ENCODE data around the gene NDC1.
"Not testable (repeated sequence)": the region's sequence is repeated elsewhere in the genome, so short reads cannot be mapped to it uniquely, and the experiment has no call there.

Gene NDC1, protein sequence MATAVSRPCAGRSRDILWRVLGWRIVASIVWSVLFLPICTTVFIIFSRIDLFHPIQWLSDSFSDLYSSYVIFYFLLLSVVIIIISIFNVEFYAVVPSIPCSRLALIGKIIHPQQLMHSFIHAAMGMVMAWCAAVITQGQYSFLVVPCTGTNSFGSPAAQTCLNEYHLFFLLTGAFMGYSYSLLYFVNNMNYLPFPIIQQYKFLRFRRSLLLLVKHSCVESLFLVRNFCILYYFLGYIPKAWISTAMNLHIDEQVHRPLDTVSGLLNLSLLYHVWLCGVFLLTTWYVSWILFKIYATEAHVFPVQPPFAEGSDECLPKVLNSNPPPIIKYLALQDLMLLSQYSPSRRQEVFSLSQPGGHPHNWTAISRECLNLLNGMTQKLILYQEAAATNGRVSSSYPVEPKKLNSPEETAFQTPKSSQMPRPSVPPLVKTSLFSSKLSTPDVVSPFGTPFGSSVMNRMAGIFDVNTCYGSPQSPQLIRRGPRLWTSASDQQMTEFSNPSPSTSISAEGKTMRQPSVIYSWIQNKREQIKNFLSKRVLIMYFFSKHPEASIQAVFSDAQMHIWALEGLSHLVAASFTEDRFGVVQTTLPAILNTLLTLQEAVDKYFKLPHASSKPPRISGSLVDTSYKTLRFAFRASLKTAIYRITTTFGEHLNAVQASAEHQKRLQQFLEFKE

DNA sequence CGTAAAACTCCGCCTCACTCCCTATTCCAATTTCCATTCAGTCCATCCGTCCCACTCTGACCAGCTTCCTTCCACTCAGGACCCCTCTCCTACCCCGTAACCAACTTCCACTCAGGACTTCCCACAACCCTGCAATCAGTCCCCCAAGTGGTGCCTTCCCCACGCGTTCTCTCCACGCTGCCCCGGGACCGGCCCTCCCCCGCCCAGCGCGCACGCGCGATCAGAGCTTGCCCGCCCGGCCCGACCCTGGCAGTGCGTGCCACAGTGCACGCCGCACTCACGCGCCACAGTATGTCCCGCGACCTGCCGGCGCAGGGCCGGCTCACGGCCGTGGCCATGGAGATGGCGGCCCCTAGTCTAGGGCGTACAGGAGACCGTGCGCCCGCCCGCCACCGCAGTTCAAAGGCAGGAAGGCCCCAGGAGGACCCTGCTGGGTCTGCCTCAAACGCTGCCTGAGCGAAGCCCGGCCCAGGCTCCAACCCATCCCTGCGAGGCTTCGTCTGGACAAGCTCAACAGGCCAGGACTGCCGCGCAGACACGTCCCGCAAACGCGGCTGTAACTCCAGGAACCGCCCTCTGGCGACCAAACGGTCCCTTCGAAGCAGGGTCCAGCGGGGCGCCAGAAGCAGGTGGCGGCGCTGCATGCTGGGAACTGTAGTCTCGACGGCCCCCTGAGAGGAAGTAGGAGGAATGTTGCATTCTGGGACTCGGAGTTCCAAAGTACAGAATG, at the start of gene NDC1:
Gene NDC1, minus strand, starts transcription at position 373 of the 730 bp plus-strand sequence. Its CDS starts 35 bp downstream, at position 338.
- DNase-seq (ENCODE audit: low spot score), result peak; percentile 92

DNA sequence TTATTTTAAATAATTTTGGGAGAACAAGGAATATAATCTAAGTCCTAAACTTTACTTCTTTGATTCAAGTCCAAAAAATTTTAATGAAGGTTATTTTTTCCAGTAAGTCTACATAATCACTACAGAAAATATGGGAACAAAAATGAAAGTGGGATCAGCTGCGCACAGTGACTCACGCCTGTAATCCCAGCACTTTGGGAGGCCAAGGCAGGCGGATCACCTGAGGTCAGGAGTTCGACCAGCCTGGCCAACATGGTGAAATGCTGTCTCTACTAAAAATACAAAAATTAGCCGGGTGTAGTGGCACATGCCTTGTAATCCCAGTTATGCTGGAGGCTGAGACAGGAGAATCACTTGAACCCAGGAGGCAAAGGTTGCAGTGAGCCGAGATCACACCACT, 45.5 kb upstream of the NDC1 start:
- not testable (repeated sequence) for DNase-seq (ENCODE audit: low spot score)

DNA sequence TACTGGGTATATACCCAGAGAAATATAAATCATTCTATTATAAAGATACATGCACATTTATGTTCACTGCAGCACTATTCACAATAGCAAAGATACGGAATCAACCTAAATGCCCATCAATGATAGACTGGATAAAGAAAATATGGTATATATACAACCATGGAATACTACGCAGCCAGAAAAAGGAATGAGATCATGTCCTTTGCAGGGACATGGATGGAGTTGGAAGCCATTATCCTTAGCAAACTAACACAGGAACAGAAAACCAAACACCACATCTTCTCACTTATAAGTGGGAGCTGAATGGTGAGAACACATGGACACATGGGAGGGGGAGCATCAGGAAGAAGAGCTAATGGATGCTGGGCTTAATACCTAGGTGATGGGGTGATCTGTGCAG, 43.8 kb upstream of the NDC1 start:
- not testable (repeated sequence) for DNase-seq (ENCODE audit: low spot score)

DNA sequence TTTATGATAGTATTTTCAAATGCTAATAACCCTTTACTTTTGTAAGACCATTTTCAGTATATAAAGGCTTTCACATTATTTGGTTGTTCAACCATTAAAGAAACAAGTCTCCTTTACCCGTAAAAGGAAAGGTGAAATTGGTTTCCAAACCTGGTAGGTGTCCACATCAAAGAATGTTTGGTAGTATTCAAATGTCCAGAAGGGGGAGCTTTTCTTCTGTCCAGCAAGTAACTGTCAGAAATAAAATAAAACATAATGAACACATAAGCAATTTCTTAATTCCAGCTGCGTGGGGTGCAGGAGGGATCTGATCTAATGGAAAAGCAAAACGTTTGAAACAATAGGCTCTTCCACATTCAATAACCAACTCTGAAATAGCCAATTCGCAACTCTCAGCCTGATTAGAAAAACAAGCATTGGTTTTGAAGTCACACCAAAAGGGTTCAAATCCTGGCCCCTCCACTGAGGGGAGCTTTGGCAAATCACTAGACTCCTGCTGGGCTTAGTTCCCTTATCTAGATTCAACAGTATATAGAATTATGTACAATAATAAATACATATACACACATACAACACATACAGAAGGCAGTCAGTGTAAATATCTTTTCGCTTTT, 40.5 kb upstream of the NDC1 start:
- peak; percentile 55 for DNase-seq (ENCODE audit: low spot score)

DNA sequence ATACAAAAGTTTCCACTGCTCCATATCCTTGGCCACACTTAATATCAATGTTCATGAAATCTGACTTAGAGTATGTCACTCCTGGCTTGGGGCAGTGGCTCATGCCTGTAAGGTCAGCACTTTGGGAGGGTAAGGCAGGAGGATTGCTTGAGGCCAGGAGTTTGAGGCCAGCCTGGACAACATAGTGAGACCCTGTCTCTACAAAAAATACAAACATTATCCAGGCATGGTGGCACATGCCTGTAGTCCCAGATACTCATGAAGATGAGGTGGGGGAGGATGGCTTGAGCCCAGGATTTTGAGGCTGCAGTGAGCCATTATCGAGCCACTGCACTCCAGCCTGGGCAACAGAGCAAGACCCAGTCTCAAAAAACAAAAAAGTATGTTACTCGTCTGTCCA, 37.1 kb upstream of the NDC1 start:
- DNase-seq (ENCODE audit: low spot score), result not testable (repeated sequence)

DNA sequence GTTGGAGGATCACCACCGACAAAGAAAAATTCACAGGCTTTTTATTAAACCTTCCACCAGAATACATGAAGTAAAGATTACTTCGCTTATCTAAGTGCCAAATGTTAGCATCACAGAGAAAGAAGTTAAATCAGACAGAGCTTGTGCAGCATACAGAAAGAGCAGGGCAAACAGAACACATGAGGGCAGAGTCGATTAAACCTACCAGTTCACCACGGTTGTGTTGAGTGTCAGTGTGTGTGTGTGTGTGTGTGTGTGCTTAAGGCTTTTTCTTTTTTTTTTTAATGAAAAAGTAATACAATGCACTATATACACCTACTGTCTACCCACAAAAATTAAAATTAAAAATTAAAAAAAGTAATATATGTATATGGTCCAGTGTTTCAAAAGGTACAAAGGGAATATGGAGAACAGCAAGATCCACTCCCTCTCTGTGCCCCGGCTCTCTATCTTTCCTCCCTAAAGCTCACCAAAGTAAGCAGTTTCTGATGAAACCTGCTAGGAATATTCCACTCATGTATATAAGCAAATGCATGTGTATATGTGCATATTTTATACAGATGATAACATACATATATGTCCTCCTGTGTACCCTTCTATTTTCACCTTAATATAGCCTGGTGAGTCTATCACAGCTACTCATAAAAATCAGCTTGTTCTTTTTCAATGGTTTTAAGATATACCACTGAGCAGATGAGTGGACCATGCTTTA, 33.8 kb upstream of the NDC1 start:
- no peak for DNase-seq (ENCODE audit: low spot score)

DNA sequence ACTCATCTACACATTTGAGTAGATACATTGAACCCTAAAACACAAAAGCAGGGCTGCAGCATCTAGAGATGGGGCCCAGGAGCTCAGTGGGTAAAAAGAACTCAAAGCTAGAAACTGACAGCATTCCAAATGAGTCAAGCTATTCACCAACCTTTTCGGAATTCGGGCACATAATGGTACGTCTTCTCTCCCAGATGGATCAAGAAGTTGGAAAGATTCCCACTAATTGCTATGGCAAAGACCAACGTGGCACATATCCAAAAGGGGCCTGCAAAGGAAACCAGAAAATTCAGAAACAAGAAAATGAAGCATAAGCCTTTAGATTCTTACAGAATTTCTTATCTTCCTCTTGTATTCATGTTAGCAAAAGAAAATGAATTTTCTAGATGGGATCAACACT, 33.1 kb upstream of the NDC1 start:
- no peak for DNase-seq (ENCODE audit: low spot score)

DNA sequence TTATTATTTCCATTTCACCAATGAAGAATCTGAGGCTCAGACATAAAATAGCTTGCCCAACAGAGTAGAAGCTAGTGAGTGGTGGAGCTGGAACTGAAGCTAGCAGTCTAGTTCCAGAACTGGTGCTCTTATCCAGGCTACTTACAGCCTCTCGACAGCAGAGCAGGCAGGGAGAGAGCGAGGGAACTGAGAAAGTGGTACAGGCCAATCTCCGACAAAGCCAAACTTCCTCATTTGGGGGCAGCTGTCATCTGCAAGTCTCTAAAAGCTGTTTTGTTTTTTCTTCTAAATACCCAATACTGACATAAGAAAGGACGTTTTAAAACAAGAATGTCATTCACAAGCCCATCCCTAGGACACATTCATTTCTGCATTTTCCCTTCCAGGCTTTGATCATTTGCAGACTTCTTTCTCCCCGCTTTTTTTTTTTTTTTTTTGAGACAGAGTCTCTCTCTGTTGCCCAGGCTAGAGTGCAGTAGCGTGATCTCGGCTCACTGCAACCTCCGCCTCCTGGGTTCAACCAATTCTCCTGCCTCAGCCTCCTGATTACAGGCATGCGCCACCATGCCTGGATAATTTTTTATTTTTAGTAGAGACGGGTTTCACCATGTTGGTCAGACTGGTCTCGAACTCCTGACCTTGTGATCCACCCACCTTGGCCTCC, 31.5 kb upstream of the NDC1 start:
- DNase-seq (ENCODE audit: low spot score), result no peak

DNA sequence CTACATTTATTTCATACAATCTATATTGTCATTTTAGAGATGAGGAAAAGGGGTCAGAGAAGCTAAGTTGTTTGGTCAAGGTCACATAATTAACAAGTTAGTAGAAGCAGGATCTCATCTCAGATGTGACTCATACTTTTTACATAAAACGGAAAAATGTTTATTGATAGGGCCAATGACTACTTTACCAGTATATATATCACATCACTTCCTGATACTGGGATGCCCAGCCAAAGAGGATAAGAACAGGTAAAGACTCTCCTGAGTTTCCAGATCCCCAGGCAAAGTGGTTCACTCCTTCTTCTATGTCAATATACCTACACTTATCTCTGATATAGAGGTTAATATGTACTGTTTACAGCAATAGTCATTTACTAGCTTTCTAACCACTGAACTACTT, 30.5 kb upstream of the NDC1 start:
- DNase-seq (ENCODE audit: low spot score), result no peak

DNA sequence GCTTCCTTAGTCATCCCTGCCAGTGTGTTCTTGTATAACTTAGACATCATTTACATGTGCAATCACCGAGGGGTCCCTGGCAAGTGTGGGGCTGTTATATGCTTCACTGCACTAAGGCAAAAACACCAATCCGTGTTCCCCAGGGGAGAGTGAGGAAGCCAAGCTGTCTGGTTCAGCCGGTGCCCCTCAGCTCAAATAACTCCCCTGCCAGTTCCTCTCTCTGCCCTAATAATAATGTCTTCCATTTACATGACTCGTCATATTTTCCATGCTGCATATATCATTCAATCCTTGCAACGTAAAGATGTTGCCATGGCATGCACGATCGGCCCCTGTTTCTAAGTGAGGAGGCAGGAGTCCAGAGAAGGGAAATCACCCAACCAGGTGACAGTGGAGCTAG, 24.4 kb upstream of the NDC1 start:
- no peak for DNase-seq (ENCODE audit: low spot score)

DNA sequence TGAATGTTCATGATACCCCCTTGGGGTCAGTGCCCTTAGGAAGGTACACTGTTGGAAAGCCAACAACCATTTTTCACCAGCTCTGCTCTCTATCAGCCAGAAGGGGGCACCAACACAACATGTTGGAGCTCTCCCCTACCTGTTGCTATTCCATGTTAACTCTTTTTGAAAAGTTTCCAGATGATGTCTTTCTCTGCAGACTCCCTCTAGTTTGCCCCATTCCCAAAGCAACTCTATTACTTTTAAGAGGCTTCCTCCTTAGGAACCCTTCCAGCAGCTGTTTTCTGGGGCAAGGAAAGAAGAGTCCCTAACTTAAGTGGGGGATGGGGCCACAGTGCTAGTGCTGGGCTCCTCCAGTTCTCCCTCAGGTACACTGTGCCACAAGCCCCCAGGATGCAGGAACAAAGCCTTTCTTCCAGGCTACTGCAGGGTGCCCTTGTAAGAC, 22.9 kb upstream of the NDC1 start:
- DNase-seq (ENCODE audit: low spot score), result peak; percentile 64

DNA sequence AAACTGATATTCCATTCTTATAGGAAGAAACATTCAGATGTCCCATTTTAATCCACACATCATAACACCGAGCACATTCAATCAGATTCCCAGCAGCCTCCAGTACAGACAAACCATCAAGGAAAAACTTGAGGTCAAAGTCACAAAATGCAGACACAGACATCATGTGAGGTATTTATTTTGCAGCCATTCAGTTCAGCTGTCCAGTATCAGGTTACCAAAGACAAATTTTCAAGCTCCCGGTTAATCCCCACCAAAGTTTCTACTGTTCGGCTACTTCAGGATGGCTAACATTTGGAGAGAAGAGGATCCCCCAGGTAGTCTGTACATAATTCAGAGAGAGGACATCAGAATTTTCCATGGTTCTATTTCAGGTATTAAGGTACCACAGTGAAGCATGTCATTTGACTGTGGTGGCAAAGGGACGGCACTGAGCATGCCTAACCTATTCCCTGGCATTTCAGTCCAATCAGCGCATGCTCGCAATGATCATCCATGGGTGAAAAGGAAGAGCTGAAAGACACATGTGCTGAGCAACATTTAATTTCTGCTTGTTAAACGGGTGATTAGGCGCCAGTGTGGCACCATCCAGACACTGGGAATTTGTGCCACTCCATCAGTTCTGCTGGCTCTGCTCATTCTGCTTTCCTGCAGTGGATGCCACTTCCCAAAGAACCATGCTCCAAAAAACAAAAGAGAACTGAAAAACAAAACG, 13.6 kb upstream of the NDC1 start:
- DNase-seq (ENCODE audit: low spot score), result no peak

DNA sequence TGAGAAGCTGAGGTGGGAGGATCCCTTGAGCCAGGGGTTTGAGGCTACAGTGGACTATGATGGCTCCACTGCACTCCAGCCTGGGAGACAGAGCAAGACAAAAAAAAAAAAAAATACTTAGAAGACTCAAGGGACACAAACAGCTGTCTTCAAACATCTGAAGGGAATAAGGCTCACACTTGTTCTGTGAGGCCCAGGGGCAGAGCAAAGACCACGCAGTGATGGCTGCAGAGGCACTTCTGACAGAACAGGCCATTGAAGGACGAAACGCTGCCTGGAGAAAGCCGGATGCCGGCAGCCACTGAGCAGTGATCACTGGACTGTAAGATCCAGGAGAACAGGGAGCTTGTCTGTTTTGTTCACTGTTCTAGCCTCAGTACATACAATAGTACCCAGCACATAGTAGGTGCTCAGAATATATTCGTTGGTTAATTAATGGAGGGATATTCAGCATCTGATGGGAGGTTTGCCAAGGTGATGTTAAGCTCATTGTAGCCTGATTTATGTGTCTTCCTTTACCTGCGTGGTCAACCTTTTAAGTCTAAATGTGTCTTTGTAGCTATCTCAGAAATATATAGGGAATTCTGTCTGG, 12.1 kb upstream of the NDC1 start:
- DNase-seq (ENCODE audit: low spot score), result no peak

DNA sequence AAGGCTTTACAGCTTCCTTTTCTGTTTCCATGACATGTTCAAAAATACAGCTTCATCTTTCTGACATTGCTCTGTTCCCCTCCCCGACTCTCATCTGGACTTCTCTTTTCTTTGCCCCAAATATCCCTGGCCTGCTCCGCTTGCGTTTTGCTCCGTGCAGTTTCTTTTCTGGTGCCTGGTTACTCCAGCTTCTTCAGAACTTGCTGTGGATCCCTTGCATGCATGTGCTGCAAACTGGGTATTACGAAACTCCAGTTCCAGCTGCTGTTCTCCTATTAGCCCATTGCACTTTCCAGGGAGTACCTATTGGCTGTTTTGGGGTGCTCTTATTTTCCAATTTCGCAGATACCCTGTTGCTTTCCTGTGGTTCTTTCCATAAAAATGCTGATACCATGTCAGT, 9.9 kb upstream of the NDC1 start:
- no peak for DNase-seq (ENCODE audit: low spot score)

DNA sequence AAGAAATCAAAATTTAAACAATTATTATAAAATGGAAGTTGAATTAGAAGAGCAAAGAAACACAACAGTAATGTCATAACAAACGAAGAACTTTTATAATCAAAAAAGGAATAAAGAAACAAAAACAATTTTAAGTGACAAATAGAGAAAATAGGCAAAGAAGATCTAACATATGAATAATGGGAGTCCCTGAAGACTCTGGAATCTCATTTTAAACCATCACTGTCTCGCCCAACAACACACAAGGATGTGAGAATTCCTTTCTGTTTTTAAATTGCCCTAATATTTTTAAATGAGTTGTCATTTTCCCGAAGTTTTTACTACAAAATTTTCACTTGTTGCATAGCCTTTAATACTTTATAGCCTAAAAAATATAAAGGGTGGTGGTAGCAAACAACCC, 4.3 kb upstream of the NDC1 start:
- DNase-seq (ENCODE audit: low spot score), result no peak

DNA sequence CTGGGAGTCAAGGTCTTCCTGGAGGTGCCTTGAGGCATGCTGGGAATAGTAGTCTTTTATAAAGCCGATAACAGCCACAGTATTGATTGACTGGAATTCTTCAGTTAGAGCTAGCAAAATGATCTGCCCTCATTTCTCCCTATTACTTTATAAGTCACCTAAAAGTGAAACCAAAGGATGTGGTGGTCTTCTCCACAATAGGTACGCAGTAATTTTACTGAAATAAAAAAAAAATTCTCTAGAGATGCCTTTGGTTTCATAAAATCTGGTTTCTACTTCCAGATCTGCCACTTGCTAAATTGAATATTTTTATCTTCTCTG, 518 bp upstream of the NDC1 start:
- no peak for DNase-seq (ENCODE audit: low spot score)

DNA sequence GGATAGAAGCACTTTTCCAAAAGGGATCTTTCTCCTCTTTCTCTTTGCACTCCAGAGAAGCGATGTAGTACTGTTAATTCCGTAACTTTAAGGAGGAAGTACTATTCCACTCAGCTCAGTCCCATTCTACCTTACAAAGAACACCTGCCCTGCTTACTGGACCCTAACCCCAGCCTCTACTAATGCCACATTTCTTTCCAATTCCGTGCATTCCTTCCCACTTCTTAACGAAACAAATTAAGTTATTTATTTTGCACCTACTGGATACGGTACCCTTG, 511 bp downstream of the NDC1 start:
- DNase-seq (ENCODE audit: low spot score), result no peak

DNA sequence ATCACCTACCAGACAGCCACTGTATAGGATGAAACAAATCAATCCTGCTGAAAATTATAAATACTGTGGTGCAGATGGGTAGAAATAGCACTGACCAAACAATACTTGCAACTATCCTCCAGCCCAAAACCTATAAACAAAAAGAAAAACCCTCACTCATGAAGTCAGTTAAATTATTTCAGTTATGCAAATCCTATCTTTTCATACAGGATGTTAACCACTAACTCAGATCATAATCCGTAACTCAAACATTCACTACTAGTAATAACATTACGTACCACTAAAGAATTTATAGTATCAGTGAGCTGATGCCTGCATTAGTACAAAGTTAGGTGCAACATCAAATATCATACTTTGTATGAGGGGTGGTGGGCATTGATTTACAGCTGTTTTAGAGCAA, 2.6 kb downstream of the NDC1 start:
- no peak for DNase-seq (ENCODE audit: low spot score)

DNA sequence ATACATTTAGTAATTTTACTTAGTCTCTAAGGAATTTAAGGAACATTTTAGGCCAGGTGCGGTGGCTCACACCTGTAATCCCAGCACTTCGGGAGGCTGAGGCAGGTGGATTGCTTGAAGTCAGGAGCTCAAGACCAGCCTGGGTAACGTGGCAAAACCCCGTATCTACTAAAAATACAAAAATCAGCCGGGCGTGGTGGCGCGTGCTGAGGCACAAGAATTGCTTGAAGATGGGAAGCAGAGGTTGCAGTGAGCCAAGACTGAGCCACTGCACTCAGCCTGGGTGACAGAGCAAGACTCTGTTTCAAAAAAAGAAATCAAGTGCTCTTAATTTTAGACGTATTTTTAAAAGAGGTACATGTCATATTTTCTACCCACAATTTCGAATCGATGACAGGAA, 3.3 kb downstream of the NDC1 start:
- no peak for DNase-seq (ENCODE audit: low spot score)

DNA sequence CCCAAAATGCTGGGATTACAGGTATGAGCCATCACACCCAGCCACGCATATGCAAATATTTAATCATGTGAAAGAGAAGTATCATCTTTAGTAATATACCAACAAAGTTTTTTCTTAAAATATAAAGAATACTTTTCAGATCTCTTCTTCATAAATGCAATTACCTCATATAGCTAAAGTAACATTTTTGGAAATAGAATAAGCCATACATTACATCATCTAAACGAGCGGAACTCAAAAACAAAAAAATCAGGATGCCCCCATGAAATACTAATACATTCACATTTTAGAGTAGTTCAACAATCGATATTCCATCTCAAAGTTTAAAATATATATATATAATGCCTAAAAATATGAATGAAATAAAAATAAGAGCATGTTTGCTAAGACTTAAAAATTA, 4.7 kb downstream of the NDC1 start:
- DNase-seq (ENCODE audit: low spot score), result no peak

DNA sequence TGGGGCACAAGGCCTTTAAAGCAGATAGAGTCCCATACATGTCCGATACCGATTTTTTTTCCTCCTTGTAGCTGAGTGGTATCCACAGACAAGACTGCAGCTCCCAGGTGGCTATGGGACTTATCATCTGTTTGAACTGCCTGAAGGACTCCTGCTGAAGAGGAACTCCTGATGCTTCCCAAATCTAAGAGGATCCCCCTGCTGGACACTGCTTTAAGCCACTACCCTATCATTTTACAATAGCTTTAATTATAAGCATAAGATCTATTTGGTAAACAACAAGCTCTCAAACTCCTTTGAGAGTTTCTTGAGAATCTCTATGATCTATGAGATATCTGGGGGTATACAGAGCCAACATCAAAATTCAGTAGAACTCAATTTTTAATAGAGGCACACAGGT, 11.7 kb downstream of the NDC1 start:
- no peak for DNase-seq (ENCODE audit: low spot score)

Measured in COLO829 (cell line).